ENCODE measurements around the gene STEAP1. TPM values are rescaled to one million over a fixed set of nuclear protein-coding genes. Genes with fewer than 3 reads are reported as not detected.

STEAP1 gene
- total RNA-seq (2022; extraction: Qiagen RNA extraction): 14.6 to 17.1 TPM (median 16.1 TPM) in 5 replicates

GRCh38 chr7:90153943-90154771 lies at the start of gene STEAP1:
TSS of gene STEAP1 (plus strand) at chr7:90154469. CDS start at chr7:90159789, 5,320 bp downstream.

GRCh38 chr7:90211391-90212148 lies 57.3 kb downstream of the STEAP1 start, which contains the start of gene STEAP2:
TSS of gene STEAP2 (plus strand) at chr7:90211740. CDS start at chr7:90225083, 13,343 bp downstream.

Other genes with a start within 250 kb of the STEAP1 start
- gene STEAP2, start 57.3 kb downstream of the STEAP1 start, total RNA-seq (2022; extraction: Qiagen RNA extraction): 3.0 to 4.9 TPM (median 4.4 TPM) in 5 replicates
- 1.4 to 2.0 TPM (median 1.7 TPM) in 5 replicates for gene CFAP69, start 90.7 kb downstream of the STEAP1 start, total RNA-seq (2022; extraction: Qiagen RNA extraction)
- 0.02 to 0.06 TPM (median 0.03 TPM) in 4 of 5 replicates, not detected in the other for gene FAM237B, start 166.8 kb downstream of the STEAP1 start, total RNA-seq (2022; extraction: Qiagen RNA extraction)
- 22.8 to 30.5 TPM (median 26.4 TPM) in 5 replicates for gene GTPBP10, start 192.2 kb downstream of the STEAP1 start, total RNA-seq (2022; extraction: Qiagen RNA extraction)
- 24.9 to 38.0 TPM (median 34.2 TPM) in 5 replicates for gene CLDN12, start 249.0 kb downstream of the STEAP1 start, total RNA-seq (2022; extraction: Qiagen RNA extraction)